HG03280 (cell line): ENCODE measurements around the gene GPR39.

Experiments used
- ATAC-seq: cut with Tn5 transposase; IDR thresholded peaks from one replicate; pipeline ENCODE4 v1.9.1; 2021; ENCODE audit warnings: mild to moderate bottlenecking, moderate library complexity; ENCODE audit not compliant: unreplicated experiment

GPR39 gene

GRCh38 chr2:132632000-132632649 lies 215.5 kb downstream of the GPR39 start:
- no peak for ATAC-seq

GRCh38 chr2:132633635-132634034 lies 217.0 kb downstream of the GPR39 start:
- no peak for ATAC-seq

DNA sequence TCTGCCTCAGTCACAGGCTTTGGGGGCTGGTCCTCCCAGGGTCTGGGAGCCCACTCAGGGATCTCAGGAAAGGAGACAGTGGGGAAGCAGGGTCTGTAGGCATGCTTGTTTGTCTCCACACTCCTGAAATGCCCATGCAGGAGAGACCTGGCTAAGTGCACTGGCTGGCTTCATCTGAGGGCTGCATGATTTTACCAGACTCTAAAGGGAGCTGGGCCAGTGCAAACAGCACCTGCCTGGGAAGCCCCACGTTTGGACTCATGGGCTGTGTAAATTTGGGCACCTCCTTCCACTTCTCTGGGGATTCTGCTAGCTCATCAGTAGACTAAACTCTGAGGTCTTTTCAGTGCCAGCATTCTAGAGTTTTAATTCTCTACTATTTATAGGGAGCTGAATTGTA lies 219.7 kb downstream of the GPR39 start:
- ATAC-seq = no peak

- ATAC-seq = no peak
These were observed 221.9 kb downstream of the GPR39 start for GRCh38 chr2:132638313-132639040.

DNA sequence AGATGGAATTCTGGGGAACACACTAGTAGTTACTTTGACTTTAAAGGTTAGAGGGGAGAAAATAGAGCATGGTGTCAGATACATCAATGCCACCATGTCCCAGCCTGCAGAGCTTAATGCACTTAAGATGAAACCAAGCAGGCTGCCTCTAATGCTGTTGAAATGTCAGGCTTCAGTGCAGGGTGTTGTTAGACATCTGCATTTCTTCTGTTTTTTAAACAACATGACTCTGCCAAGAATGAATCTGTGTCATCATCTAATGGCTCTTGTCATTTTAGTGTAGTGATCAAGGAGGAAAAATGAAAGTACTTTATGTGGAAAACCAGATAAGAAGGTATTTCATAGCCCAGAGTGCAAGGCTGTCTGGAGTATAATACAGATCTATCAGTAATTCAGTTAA lies 223.5 kb downstream of the GPR39 start:
- no peak for ATAC-seq

DNA sequence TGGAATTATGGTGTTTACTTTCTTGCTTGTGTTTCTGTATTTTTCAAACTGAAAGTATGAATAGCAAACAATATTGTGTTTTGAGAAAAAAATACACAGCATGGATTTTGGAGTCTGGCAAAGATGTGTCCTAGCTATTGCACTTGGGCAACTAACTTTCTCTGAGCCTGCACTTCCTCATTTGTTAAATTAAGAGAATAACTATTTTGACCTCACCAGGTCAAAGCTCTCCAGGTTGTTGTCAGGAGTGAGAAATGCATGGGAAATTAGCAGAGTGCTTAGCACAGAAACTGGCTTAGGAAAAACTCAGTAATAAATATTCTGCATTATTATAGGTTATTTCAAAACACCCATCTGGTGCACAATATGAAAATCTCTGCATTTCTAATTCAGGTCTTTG lies 225.2 kb downstream of the GPR39 start:
- no peak for ATAC-seq

GRCh38 chr2:132642415-132642814 lies 225.8 kb downstream of the GPR39 start:
- no peak for ATAC-seq

DNA sequence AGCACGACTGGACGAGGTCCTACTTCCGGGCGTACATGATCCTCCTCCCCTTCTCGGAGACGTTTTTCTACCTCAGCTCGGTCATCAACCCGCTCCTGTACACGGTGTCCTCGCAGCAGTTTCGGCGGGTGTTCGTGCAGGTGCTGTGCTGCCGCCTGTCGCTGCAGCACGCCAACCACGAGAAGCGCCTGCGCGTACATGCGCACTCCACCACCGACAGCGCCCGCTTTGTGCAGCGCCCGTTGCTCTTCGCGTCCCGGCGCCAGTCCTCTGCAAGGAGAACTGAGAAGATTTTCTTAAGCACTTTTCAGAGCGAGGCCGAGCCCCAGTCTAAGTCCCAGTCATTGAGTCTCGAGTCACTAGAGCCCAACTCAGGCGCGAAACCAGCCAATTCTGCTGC lies 228.6 kb downstream of the GPR39 start:
- peak; percentile 71 for ATAC-seq

GRCh38 chr2:132645722-132646539 lies 229.3 kb downstream of the GPR39 start:
- ATAC-seq = no peak

DNA sequence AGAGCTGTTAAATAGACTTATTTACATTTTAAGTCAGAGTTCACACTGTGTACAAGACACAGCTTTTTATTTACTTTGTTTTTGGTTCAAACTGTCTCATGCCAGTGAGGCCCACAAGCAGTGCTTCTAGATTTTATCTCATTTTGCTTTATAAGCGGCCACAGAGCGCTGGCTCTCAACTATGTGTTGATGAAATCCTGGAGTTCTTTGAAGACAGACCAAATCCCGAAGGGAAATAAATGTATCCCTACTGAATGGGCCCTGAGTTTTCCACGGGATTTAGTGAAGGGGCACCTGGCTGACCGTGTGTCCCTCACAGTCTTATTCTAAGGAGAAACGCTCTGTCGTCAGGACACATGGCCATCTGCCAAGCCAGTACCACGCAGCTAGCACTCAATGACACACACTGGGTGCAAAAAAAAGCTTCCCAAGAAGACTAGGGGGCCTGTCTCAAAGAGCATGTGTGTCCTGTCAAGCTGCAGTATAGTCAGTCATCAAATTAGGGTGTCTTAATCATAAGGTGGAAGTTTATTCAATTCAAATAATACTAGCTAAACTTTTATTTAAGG lies 230.0 kb downstream of the GPR39 start:
- no peak for ATAC-seq

- ATAC-seq = no peak
These were observed 234.8 kb downstream of the GPR39 start for GRCh38 chr2:132651115-132652045.

- ATAC-seq = no peak
These were observed 235.9 kb downstream of the GPR39 start for GRCh38 chr2:132652474-132652873.

DNA sequence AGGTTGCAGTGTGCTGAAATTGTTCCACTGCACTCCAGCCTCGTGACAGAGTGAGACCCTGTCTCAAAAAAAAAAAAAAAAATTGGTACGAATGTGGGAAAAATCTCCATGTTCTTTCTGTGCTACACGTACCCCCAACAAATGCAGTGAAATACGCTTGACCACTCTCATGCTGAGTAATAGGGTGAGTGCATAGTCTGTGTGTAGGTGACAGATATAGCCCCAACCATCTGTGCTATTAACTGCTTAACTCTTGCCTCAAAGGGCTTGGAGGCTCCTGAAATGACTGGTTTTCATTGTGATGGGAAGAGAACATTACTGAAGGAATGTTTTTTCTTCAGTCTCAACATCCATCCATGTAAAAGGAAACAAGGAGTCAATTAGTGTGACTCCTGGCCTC lies 237.7 kb downstream of the GPR39 start:
- ATAC-seq = no peak

DNA sequence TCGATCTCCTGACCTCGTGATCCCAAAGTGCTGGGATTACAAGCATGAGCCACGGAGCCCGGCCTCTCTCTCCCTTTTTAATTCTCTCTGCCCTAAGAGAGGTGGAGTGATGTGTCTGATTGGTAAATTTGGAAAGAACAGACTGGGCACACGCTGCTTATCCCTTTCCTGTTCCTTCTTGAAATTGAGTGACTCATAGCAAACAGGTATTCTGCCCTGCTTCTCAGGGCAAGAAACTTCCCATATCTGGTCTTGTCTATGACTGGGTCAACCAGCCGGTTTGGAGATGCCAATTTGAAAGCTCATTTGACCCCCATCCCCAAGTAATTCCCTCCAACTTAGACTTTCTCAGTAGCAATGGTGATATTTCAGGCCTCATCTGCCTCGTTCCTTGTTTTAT lies 238.4 kb downstream of the GPR39 start:
- no peak for ATAC-seq

- no peak for ATAC-seq
These were observed 239.8 kb downstream of the GPR39 start for GRCh38 chr2:132656266-132656975.

DNA sequence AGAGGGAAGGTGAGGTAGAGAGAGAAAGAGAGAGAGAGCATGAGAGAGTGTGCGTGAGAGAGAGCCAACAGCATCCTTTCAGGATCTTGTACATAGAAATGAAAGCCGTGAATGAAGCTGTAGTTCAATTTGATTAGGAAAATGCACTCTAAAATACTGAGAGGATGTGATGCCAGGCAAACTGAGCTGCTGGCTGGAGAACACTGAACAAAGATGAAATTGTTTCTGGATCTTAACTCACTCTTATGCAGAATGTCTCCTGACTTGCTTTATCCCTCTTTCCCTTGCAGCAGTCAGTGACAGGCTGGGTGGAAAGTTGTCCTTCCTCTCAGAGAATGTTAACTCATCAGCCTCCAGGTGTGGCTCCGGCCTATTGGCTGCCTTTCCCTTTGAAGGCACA lies 242.7 kb downstream of the GPR39 start:
- no peak for ATAC-seq

DNA sequence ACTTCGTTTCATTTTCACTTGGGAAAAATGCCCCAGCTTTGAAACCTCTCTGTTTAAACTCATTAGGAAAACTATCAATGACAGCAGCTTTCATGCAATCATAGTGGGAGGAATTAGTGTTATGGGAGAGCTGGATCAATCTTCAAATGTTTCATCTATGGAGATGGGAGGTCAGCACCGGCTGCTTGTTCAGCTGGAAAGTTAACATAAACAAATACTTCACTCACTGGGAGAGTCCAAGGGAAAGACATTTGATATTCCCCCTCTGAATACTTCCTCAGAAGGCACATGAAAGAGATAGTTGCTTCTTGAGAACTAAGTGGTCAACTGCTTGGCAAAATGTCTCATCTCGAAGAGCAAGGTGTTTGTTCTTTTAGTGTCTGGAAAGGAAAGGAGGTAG lies 246.1 kb downstream of the GPR39 start:
- no peak for ATAC-seq

GRCh38 chr2:132664096-132664495 lies 247.5 kb downstream of the GPR39 start:
- no peak for ATAC-seq

DNA sequence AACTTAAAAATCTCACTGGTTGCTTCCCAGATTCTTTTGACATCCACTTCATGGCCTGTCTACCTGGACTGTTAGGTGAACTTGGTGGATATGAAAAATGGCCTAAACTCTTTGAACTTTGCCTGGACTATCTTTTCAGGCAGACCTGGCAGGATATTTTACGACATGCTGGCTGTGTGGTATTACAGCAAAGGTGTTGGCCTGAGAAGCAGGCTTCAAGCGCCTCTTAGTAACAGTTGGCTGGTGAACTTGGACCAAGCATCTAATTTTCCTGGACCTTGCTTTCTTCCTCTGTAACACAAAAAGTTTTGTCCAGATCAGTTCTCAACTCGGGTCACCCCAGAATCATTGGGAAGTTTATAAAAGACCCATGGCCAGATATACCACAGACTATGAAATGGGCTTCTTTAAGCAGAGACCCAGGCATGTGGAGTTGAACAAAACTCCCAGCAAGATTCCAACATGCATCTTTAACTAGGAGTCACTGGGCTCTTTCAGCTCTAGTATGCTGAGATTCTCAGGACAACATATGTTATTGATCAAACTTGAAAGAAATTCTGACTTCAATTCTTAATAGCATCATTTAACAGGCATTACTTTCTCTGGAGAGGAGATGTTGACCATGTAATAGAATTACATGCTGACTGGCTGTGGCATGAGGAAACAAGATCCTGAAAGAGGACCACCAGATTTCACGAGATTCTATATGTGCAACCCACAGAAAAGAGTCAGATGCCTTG lies 249.0 kb downstream of the GPR39 start:
- ATAC-seq = no peak
